RWPE1 (cell line): Measurements from ENCODE around the gene DRC7.

Experiments used
- CTCF ChIA-PET: fragments of 350-600 bp; sonication (Branson Sonifier 250); formaldehyde crosslinking; extraction: SDS; loops from one replicate; lab custom pipeline; 2021; lab: Yijun Ruan, JAX
- POLR2A ChIA-PET: fragments of 400-600 bp; formaldehyde crosslinking; extraction: SDS; loops from one replicate; lab custom pipeline; 2020; ENCODE audit warnings: antibody characterized with exemption; ENCODE audit not compliant: low non-redundant PET; lab: Yijun Ruan, JAX
- DNase-seq: peaks from one replicate; pipeline ENCODE4 v3.0.0; 2012; ENCODE audit warnings: low spot score
- H3K27ac ChIP-seq: fragments of 450-650 bp; 2 replicates; pipeline ENCODE4 v1.5.1; 2017
- CTCF ChIP-seq: fragments of 450-650 bp; conservative IDR thresholded peaks from 2 replicates; pipeline ENCODE4 v1.5.1; 2017; ENCODE audit warnings: low read depth, mild to moderate bottlenecking

DRC7 gene

GRCh38 chr16:57754354-57755060 is 59.9 kb downstream of the DRC7 start:
- TF ChIP-seq CTCF = no peak
- POLR2A ChIA-PET = no interaction called here
- no peak for DNase-seq
- CTCF ChIA-PET = no interaction called here
- H3K27ac ChIP-seq = peak overlapping the region; percentile 90

- no peak for TF ChIP-seq CTCF
- peak overlapping the region; percentile 90 for H3K27ac ChIP-seq
- ChIA-PET POLR2A (interaction anchor here (0.5 kb wide), 1 partner anchor 107 kb away, joined by 8 read pairs; no protein-coding TSS in a partner anchor), CTCF (interaction anchor here (5.2 kb wide), 1 partner anchor 108 kb away, joined by 35 read pairs; no protein-coding TSS in a partner anchor)
- DNase-seq = no peak
Measured at GRCh38 chr16:57755061-57755684, 60.6 kb downstream of the DRC7 start.

- no peak for TF ChIP-seq CTCF
- H3K27ac ChIP-seq = peak overlapping the region; percentile 90
- ChIA-PET POLR2A (interaction anchor here (0.5 kb wide), 1 partner anchor 106 kb away, joined by 8 read pairs; no protein-coding TSS in a partner anchor), CTCF (interaction anchor here (1.1 to 5.2 kb wide), 2 partner anchors 107 to 135 kb away, joined by 3 to 35 read pairs; no protein-coding TSS in a partner anchor)
- no peak for DNase-seq
Measured at GRCh38 chr16:57755726-57756423, 61.3 kb downstream of the DRC7 start.

GRCh38 chr16:57756424-57757325 is 62.1 kb downstream of the DRC7 start:
- no peak for DNase-seq
- CTCF ChIA-PET = interaction anchor here (0.7 to 5.2 kb wide), 8 partner anchors 60 to 1457 kb away, joined by 3 to 35 read pairs (median 3); partner anchors contain the start of gene USB1
- peak overlapping the region; percentile 90 for H3K27ac ChIP-seq
- TF ChIP-seq CTCF = no peak
- POLR2A ChIA-PET = no interaction called here

- POLR2A ChIA-PET = no interaction called here
- H3K27ac ChIP-seq = peak overlapping the region; percentile 90
- peak; percentile 96 for TF ChIP-seq CTCF
- DNase-seq = peak; percentile 86
- CTCF ChIA-PET = interaction anchor here (0.6 to 5.2 kb wide), 13 partner anchors 37 to 1457 kb away, joined by 3 to 35 read pairs (median 3); partner anchors contain the start of gene USB1
Measured at GRCh38 chr16:57757326-57757786, 62.8 kb downstream of the DRC7 start.
